ENCODE data around the gene CCR5AS.
"Not testable (repeated sequence)": the region's sequence is repeated elsewhere in the genome, so short reads cannot be mapped to it uniquely, and the experiment has no call there.

The CCR5AS gene

GRCh38 chr3:46335541-46335940 lies 71.3 kb downstream of the CCR5AS start:
- H3K27ac ChIP-seq, result no peak overlapping the region
- TF ChIP-seq CTCF (IDR thresholded peaks at IDR 0.05) (no peak), ZFX (IDR thresholded peaks at IDR 0.05; ENCODE audit: borderline replicate concordance) (no peak)

GRCh38 chr3:46334741-46335478 lies 72.0 kb downstream of the CCR5AS start:
- TF ChIP-seq ZFX (IDR thresholded peaks at IDR 0.05; ENCODE audit: borderline replicate concordance), result no peak
- TF ChIP-seq CTCF (IDR thresholded peaks at IDR 0.05), result no peak
- no peak overlapping the region for H3K27ac ChIP-seq

GRCh38 chr3:46330676-46331075 lies 76.2 kb downstream of the CCR5AS start:
- not testable (repeated sequence) for H3K27ac ChIP-seq

GRCh38 chr3:46325645-46326300 lies 81.1 kb downstream of the CCR5AS start:
- H3K27ac ChIP-seq, result no peak overlapping the region
- TF ChIP-seq ZFX (IDR thresholded peaks at IDR 0.05; ENCODE audit: borderline replicate concordance) (no peak), CTCF (IDR thresholded peaks at IDR 0.05) (no peak)

- no peak overlapping the region for H3K27ac ChIP-seq
- TF ChIP-seq CTCF (IDR thresholded peaks at IDR 0.05) (no peak), ZFX (IDR thresholded peaks at IDR 0.05; ENCODE audit: borderline replicate concordance) (no peak)
These were observed 82.8 kb downstream of the CCR5AS start for GRCh38 chr3:46324036-46324435.

GRCh38 chr3:46321461-46322104 lies 85.3 kb downstream of the CCR5AS start:
- TF ChIP-seq ZFX (IDR thresholded peaks at IDR 0.05; ENCODE audit: borderline replicate concordance) (no peak), CTCF (IDR thresholded peaks at IDR 0.05) (no peak)
- H3K27ac ChIP-seq, result no peak overlapping the region

GRCh38 chr3:46318207-46318927 lies 88.5 kb downstream of the CCR5AS start:
- H3K27ac ChIP-seq, result no peak overlapping the region
- TF ChIP-seq CTCF (IDR thresholded peaks at IDR 0.05), result no peak
- TF ChIP-seq ZFX (IDR thresholded peaks at IDR 0.05; ENCODE audit: borderline replicate concordance), result no peak

Data from 22Rv1 (cell line).